Loucy (cell line): ENCODE data around the gene C15orf62.

ENCODE experiments used
- H2AFZ ChIP-seq: fragments of 200-600 bp; sonication (generic); 2 replicates; pipeline ENCODE4 v1.6.0; 2016; ENCODE audit warnings: antibody characterized with exemption, mild to moderate bottlenecking, low read length, moderate library complexity
- H3F3A ChIP-seq: fragments of 200-600 bp; 2 replicates; pipeline ENCODE4 v1.6.0; 2016; ENCODE audit warnings: antibody characterized with exemption, low read depth, mild to moderate bottlenecking
- H3K27me3 ChIP-seq: fragments of 200-600 bp; sonication (generic); 2 replicates; pipeline ENCODE4 v1.6.1; 2014; ENCODE audit warnings: low read length, mild to moderate bottlenecking; ENCODE audit not compliant: insufficient read depth, poor library complexity, severe bottlenecking
- H3K36me3 ChIP-seq: fragments of 200-600 bp; sonication (generic); 2 replicates; pipeline ENCODE4 v1.6.1; 2016; ENCODE audit warnings: low read length; ENCODE audit not compliant: insufficient read depth
- H3K4me1 ChIP-seq: fragments of 200-600 bp; sonication (generic); 2 replicates; pipeline ENCODE4 v1.5.1; 2014; ENCODE audit warnings: low read length, mild to moderate bottlenecking; ENCODE audit not compliant: insufficient read depth, poor library complexity, severe bottlenecking
- H3K4me2 ChIP-seq: fragments of 200-600 bp; sonication (generic); 2 replicates; pipeline ENCODE4 v1.6.0; 2014; ENCODE audit warnings: antibody characterized with exemption, low read length, low read depth, mild to moderate bottlenecking; ENCODE audit not compliant: poor library complexity, severe bottlenecking
- H3K4me3 ChIP-seq: fragments of 200-600 bp; sonication (generic); 2 replicates; pipeline ENCODE4 v1.5.1; 2014; ENCODE audit warnings: low read length, mild to moderate bottlenecking, mixed read lengths; ENCODE audit not compliant: poor library complexity, severe bottlenecking
- H3K79me2 ChIP-seq: fragments of 200-600 bp; sonication (generic); 2 replicates; pipeline ENCODE4 v1.6.1; 2014; ENCODE audit warnings: low read length; ENCODE audit not compliant: insufficient read depth
- H3K9ac ChIP-seq: fragments of 200-600 bp; sonication (generic); 2 replicates; pipeline ENCODE4 v1.6.0; 2014; ENCODE audit warnings: mild to moderate bottlenecking, low read depth, low read length, moderate library complexity; ENCODE audit not compliant: poor library complexity, severe bottlenecking
- H3K9me2 ChIP-seq: fragments of 200-600 bp; sonication (generic); replicated peaks from 2 replicates; pipeline ENCODE4 v1.6.1; 2016; ENCODE audit warnings: low read depth, low read length, mixed read lengths
- H3K9me3 ChIP-seq: fragments of 200-600 bp; sonication (generic); 2 replicates; pipeline ENCODE4 v1.6.1; 2014; ENCODE audit warnings: mild to moderate bottlenecking, antibody characterized with exemption, low read length, low read depth; ENCODE audit not compliant: insufficient read depth
- H4K20me1 ChIP-seq: fragments of 200-600 bp; sonication (generic); 2 replicates; pipeline ENCODE4 v1.6.0; 2014; ENCODE audit warnings: antibody characterized with exemption, low read length, mild to moderate bottlenecking; ENCODE audit not compliant: insufficient read depth, poor library complexity, severe bottlenecking
- CTCF ChIP-seq: fragments of 200-600 bp; sonication (generic); conservative IDR thresholded peaks from 2 replicates; pipeline ENCODE4 v1.5.1; 2014; ENCODE audit warnings: mild to moderate bottlenecking, antibody characterized with exemption, low read length
- EZH2phosphoT487 ChIP-seq: fragments of 200-600 bp; IDR thresholded peaks from 2 replicates; pipeline ENCODE4 v1.6.1; 2018; ENCODE audit warnings: antibody characterized with exemption, mild to moderate bottlenecking, moderate library complexity, borderline replicate concordance

The C15orf62 gene

GRCh38 chr15:40749151-40749630 is 20.6 kb upstream of the C15orf62 start:
- peaks cover 3% of the 10 kb centered on the region for H4K20me1 ChIP-seq
- H3F3A ChIP-seq: no peaks in the 10 kb centered on the region
- H3K4me1 ChIP-seq: peaks cover 20% of the 10 kb centered on the region
- H3K4me3 ChIP-seq: no peak overlapping the region
- H3K9me3 ChIP-seq: no peaks in the 10 kb centered on the region
- H3K36me3 ChIP-seq: peaks cover 15% of the 10 kb centered on the region; the same call in 1 of the 2 replicates
- no peak overlapping the region for H3K9ac ChIP-seq
- no peak overlapping the region for H3K4me2 ChIP-seq
- no peak overlapping the region for H2AFZ ChIP-seq
- H3K27me3 ChIP-seq: no peaks in the 10 kb centered on the region
- no peak for TF ChIP-seq CTCF
- no peak for TF ChIP-seq EZH2phosphoT487
- H3K79me2 ChIP-seq: peaks cover 28% of the 10 kb centered on the region
- no peaks in the 10 kb centered on the region for H3K9me2 ChIP-seq

DNA sequence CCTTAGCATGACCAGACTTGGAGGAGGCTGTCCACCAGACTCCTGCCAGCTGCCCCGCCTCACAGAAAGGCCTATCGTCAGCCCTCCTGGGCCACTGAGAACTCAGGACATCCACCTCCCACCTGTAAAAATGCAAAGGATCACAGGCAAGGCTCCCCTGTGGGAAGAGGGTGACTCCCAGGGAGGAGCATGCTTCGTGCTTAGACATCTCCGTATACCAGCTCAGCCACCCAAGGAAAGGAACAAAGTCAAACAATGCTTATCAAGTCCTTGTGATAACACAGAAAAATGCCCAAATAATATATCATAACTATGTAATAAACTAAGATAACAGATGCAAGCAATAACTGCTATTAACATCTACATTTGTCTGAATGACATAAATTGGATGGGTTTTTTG is 18.9 kb upstream of the C15orf62 start:
- Histone ChIP-seq H4K20me1 (peaks cover 3% of the 10 kb centered on the region), H3K79me2 (peaks cover 36% of the 10 kb centered on the region), H3K4me3 (no peak overlapping the region), H3K27me3 (no peaks in the 10 kb centered on the region), H3K4me2 (no peak overlapping the region), H3K36me3 (peaks cover 5% of the 10 kb centered on the region; the same call in 1 of the 2 replicates), H3K9ac (no peak overlapping the region), H3K4me1 (peaks cover 27% of the 10 kb centered on the region), H3K9me2 (no peaks in the 10 kb centered on the region), H2AFZ (no peak overlapping the region), H3K9me3 (no peaks in the 10 kb centered on the region), H3F3A (no peaks in the 10 kb centered on the region)
- TF ChIP-seq EZH2phosphoT487 (no peak), CTCF (no peak)

GRCh38 chr15:40751745-40752144 is 18.0 kb upstream of the C15orf62 start:
- Histone ChIP-seq H3K9ac (peak overlapping the region; percentile 96), H2AFZ (no peak overlapping the region), H4K20me1 (peaks cover 3% of the 10 kb centered on the region), H3K4me1 (peaks cover 33% of the 10 kb centered on the region), H3K4me3 (no peak overlapping the region), H3K27me3 (no peaks in the 10 kb centered on the region), H3K36me3 (peaks cover 5% of the 10 kb centered on the region; the same call in 1 of the 2 replicates), H3K4me2 (peak overlapping the region; percentile 92), H3F3A (peaks cover under 1% of the 10 kb centered on the region; the same call in 1 of the 2 replicates), H3K79me2 (peaks cover 36% of the 10 kb centered on the region), H3K9me2 (no peaks in the 10 kb centered on the region), H3K9me3 (no peaks in the 10 kb centered on the region)
- TF ChIP-seq EZH2phosphoT487: no peak
- no peak for TF ChIP-seq CTCF
